ENCODE data around the gene LDLRAD4. TPM values are rescaled to one million over a fixed set of nuclear protein-coding genes. Genes with fewer than 3 reads are reported as not detected.

The LDLRAD4 gene
- total and polyA plus RNA-seq, 2 donors (not counting 1 experiment from before 2014, with no cell fraction given): 13.9 to 35.7 TPM

DNA sequence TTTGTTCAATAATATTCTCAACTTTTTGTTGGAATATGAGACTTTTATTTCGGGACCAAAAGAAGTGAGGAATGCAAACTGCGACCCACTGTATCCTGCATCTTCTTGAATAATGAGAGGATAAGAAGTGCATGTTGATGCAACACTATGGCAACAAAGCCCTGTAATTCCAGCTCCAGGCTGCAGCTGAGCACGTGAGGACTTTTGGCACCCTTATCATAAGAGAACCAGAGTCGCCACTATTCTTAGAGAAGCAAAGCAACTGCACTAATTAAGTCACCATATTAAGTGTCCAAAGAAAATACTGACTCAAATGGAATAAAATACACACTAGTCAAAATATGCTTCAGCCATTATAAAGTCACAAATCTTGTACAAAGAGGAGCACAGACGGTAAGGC lies 441.9 kb downstream of the LDLRAD4 start:
- Histone ChIP-seq H2AFZ (ENCODE audit: insufficient read depth, low read depth, low read length, poor library complexity, severe bottlenecking) (no peak overlapping the region), H3K9ac (ENCODE audit: low read length) (no peak overlapping the region), H3K27me3 (replicated peaks in 1 of 4; ENCODE audit: control extremely low read depth in 1 of 4, control insufficient read depth in 3 of 4, insufficient read depth in 4 of 4, low read length in 3 of 4) (no peaks in the 10 kb centered on the region), H3K4me2 (replicated peaks; ENCODE audit: low read depth, low read length, poor library complexity, severe bottlenecking) (no peak overlapping the region), H3K4me1 (ENCODE audit: control insufficient read depth in 2 of 2, insufficient read depth in 2 of 2, low read length in 2 of 2) (no peaks in the 10 kb centered on the region), H4K20me1 (ENCODE audit: control insufficient read depth, insufficient read depth, low read length, poor library complexity, severe bottlenecking) (no peaks in the 10 kb centered on the region), H3K79me2 (ENCODE audit: control insufficient read depth, insufficient read depth, low read length) (no peaks in the 10 kb centered on the region), H3K36me3 (replicated peaks in 1 of 2; ENCODE audit: control extremely low read depth in 1 of 2, control insufficient read depth in 1 of 2, extremely low read depth in 1 of 2, insufficient read depth in 2 of 2, low read length in 1 of 2) (no peaks in the 10 kb centered on the region), H3K27ac (ENCODE audit: low read length in 2 of 2) (no peak overlapping the region), H3K9me3 (ENCODE audit: control extremely low read depth in 1 of 3, control insufficient read depth in 2 of 3, insufficient read depth in 1 of 3, low read length in 2 of 3) (no peaks in the 10 kb centered on the region), H3K4me3 (ENCODE audit: control extremely low read depth in 1 of 5, extremely low read depth in 1 of 5, insufficient read depth in 1 of 5, low read depth in 2 of 5, low read length in 4 of 5) (no peak overlapping the region)
- no peak overlapping the region for H3K27ac Mint-ChIP-seq
- 100% methylated on average over 2 of the region's 5 CpGs for WGBS (ENCODE audit: insufficient coverage)
- no peaks in the 10 kb centered on the region for H3K9me3 Mint-ChIP-seq (ENCODE audit: insufficient read depth)
- no peaks in the 10 kb centered on the region for H3K27me3 Mint-ChIP-seq
- TF ChIP-seq, protein P1, sequence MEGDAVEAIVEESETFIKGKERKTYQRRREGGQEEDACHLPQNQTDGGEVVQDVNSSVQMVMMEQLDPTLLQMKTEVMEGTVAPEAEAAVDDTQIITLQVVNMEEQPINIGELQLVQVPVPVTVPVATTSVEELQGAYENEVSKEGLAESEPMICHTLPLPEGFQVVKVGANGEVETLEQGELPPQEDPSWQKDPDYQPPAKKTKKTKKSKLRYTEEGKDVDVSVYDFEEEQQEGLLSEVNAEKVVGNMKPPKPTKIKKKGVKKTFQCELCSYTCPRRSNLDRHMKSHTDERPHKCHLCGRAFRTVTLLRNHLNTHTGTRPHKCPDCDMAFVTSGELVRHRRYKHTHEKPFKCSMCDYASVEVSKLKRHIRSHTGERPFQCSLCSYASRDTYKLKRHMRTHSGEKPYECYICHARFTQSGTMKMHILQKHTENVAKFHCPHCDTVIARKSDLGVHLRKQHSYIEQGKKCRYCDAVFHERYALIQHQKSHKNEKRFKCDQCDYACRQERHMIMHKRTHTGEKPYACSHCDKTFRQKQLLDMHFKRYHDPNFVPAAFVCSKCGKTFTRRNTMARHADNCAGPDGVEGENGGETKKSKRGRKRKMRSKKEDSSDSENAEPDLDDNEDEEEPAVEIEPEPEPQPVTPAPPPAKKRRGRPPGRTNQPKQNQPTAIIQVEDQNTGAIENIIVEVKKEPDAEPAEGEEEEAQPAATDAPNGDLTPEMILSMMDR (IDR thresholded peaks at IDR 0.05): no peak
- no peak for TF ChIP-seq EZH2 (IDR thresholded peaks at IDR 0.05; ENCODE audit: borderline replicate concordance, insufficient read depth, low read depth, low read length, poor library complexity, severe bottlenecking)
- no peak overlapping the region for H3K4me3 Mint-ChIP-seq
- DNase-seq: no peak
- intact Hi-C loops (cut with micrococcal nuclease): no loop called here
- POLR2A ChIA-PET: no interaction called here
- ATAC-seq (ENCODE audit: low read depth): no peak
- H3K4me1 Mint-ChIP-seq: no peaks in the 10 kb centered on the region
- CTCF ChIA-PET: no interaction called here

DNA sequence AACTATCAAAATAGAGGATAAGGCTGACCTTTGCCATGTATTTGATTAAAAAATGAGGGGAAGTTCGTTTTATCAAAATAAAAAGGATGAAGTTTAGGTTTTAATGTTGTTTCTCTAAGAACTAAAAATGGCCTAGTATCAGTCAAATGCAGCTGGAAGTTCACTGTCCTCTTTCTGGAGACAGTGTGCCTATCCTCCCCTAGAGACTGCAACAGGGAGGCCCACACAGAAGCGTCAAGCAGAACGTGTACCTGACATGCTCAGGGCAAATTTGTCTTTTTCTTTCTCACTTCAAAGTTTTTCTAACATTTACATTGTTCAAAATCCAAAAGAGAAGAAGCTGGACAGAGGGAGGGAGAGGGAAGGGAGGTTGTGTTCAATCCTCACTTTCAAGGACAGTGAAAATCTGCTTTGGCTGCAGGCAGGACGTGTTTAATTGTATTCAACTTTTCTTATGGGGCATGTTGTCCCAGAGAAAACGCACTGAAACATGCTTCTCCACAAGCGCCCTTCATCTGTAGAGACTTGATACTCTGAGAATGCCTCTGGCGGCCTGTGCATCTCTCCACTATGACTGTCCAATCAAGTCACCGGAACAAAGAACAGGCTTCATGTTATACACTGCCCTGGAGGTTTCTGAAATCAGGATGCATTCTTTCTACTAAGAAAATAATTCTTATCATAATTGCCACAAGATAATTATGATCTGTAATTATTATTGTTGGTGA lies 442.7 kb downstream of the LDLRAD4 start:
- H3K27me3 ChIP-seq (replicated peaks in 1 of 4; ENCODE audit: control extremely low read depth in 1 of 4, control insufficient read depth in 3 of 4, insufficient read depth in 4 of 4, low read length in 3 of 4): no peaks in the 10 kb centered on the region
- Mint-ChIP-seq H3K27me3 (no peaks in the 10 kb centered on the region), H3K4me3 (no peak overlapping the region), H3K4me1 (no peaks in the 10 kb centered on the region), H3K9me3 (ENCODE audit: insufficient read depth) (no peaks in the 10 kb centered on the region), H3K27ac (no peak overlapping the region)
- ChIA-PET POLR2A (no interaction called here), CTCF (interaction anchor here (0.8 kb wide), 1 partner anchor 103 kb away, joined by 4 read pairs; no protein-coding TSS in a partner anchor)
- H3K9me3 ChIP-seq (ENCODE audit: control extremely low read depth in 1 of 3, control insufficient read depth in 2 of 3, insufficient read depth in 1 of 3, low read length in 2 of 3): no peaks in the 10 kb centered on the region
- 97% methylated on average over 5 of the region's 8 CpGs for WGBS (ENCODE audit: insufficient coverage)
- no peak overlapping the region for H3K4me2 ChIP-seq (replicated peaks; ENCODE audit: low read depth, low read length, poor library complexity, severe bottlenecking)
- DNase-seq (no peak), ATAC-seq (ENCODE audit: low read depth) (no peak)
- TF ChIP-seq, protein P1 (IDR thresholded peaks at IDR 0.05): no peak
- TF ChIP-seq EZH2 (IDR thresholded peaks at IDR 0.05; ENCODE audit: borderline replicate concordance, insufficient read depth, low read depth, low read length, poor library complexity, severe bottlenecking): no peak
- no peak overlapping the region for H2AFZ ChIP-seq (ENCODE audit: insufficient read depth, low read depth, low read length, poor library complexity, severe bottlenecking)
- no peaks in the 10 kb centered on the region for H3K4me1 ChIP-seq (ENCODE audit: control insufficient read depth in 2 of 2, insufficient read depth in 2 of 2, low read length in 2 of 2)
- no peak overlapping the region for H3K9ac ChIP-seq (ENCODE audit: low read length)
- H3K79me2 ChIP-seq (ENCODE audit: control insufficient read depth, insufficient read depth, low read length): no peaks in the 10 kb centered on the region
- H3K27ac ChIP-seq (ENCODE audit: low read length in 2 of 2): no peak overlapping the region
- H3K36me3 ChIP-seq (replicated peaks in 1 of 2; ENCODE audit: control extremely low read depth in 1 of 2, control insufficient read depth in 1 of 2, extremely low read depth in 1 of 2, insufficient read depth in 2 of 2, low read length in 1 of 2): peaks cover 0 to 3% of the 10 kb centered on the region in 2 experiments
- H4K20me1 ChIP-seq (ENCODE audit: control insufficient read depth, insufficient read depth, low read length, poor library complexity, severe bottlenecking): no peaks in the 10 kb centered on the region
- intact Hi-C loops (cut with micrococcal nuclease): no loop called here
- H3K4me3 ChIP-seq (ENCODE audit: control extremely low read depth in 1 of 5, extremely low read depth in 1 of 5, insufficient read depth in 1 of 5, low read depth in 2 of 5, low read length in 4 of 5): no peak overlapping the region
